HG03097 (cell line): ENCODE measurements around the gene TNFSF11.

Experiments
- ATAC-seq: cut with Tn5 transposase; IDR thresholded peaks from one replicate; pipeline ENCODE4 v1.9.1; 2021; ENCODE audit not compliant: unreplicated experiment, low FRiP score

The TNFSF11 gene

DNA sequence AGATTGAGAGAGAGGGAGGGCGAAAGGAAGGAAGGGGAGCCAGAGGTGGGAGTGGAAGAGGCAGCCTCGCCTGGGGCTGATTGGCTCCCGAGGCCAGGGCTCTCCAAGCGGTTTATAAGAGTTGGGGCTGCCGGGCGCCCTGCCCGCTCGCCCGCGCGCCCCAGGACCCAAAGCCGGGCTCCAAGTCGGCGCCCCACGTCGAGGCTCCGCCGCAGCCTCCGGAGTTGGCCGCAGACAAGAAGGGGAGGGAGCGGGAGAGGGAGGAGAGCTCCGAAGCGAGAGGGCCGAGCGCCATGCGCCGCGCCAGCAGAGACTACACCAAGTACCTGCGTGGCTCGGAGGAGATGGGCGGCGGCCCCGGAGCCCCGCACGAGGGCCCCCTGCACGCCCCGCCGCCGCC, at the start of gene TNFSF11:
TSS of gene TNFSF11 (plus strand) at position 142 of the 400 bp plus-strand sequence. CDS start at position 294, 152 bp downstream.
- ATAC-seq, result no peak

DNA sequence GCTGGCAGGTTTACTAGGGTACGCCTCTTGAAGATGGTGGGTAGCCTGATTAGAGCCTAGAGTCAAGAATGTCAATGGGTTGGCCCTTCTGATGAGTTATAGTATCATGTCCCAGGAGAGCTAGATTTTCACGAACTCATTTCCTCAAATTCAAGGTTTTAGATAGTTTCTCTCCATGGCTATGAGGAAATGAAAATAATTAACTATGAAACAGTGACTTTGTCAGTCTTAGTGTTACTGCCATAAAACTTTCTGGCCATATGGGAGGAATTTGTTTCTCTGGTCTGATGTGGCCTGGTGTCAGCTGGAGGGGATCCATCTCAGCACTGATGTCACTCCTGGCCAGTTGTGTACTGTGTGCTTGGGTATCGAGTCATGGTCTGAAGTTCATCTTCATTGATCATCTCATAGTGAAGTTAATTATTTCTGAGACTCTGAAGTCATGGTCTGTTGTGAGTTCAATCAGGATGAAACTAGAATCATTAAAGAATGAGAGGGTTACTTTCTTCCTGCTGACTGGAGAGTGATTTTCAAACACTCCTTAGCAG, 49.4 kb upstream of the TNFSF11 start:
- ATAC-seq, result peak; percentile 89

GRCh38 chr13:42525035-42525504, 48.9 kb upstream of the TNFSF11 start:
- ATAC-seq, result peak; percentile 29

- no peak for ATAC-seq
Measured at GRCh38 chr13:42526276-42526675, 47.7 kb upstream of the TNFSF11 start.

- no peak for ATAC-seq
Measured at GRCh38 chr13:42526804-42527203, 47.1 kb upstream of the TNFSF11 start.

GRCh38 chr13:42532561-42533335, 41.2 kb upstream of the TNFSF11 start:
- ATAC-seq, result peak; percentile 62

DNA sequence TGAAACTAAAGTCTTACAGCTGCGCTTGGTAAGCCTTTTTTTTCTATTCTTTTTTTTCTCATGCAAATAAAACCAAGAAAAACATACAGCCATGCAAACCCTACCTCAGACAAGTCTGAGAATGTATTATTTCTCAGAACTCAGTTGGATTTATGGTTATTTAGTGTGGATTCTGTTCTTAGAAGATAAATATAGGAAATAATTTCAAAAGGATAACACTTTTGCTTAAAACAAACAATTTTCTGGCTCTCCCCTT, 40.7 kb upstream of the TNFSF11 start:
- no peak for ATAC-seq

DNA sequence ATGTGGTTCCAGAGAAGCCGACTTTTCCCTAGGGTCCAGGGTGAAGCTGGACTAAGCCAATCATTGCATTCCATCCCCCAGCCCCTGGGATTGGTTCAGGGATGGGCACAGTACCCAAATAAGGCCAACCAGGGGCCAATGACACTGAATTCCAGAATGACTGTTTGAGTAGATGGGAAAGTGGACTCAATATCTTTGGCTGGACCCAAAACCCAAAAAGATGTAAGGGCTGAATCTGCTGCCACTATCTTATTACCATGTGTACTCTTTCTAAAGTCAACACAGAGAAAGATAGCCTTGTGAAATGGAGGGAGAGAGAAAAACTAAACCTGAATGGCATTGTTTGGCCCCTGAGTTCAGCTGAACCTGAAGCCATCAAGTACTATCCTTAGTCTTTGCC, 39.2 kb upstream of the TNFSF11 start:
- no peak for ATAC-seq

DNA sequence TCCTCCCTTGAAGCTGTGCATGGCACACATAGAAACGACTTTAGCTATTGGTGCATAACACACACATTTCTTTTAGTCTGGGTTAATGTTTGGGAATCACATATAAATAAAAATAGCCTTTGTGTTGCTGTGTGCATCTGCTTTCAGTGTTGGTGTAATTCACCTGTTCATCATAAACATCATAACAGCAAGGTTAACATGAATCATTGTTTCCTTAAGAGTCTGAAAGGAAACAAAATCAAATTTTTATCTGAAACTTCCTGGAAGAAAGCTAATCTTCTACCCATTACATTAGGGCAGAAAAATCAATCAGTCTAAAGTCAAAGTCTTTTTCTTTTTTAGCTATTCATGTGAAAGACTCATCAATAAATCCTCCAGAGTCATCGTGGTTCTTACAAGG, 35.0 kb upstream of the TNFSF11 start:
- ATAC-seq, result no peak

DNA sequence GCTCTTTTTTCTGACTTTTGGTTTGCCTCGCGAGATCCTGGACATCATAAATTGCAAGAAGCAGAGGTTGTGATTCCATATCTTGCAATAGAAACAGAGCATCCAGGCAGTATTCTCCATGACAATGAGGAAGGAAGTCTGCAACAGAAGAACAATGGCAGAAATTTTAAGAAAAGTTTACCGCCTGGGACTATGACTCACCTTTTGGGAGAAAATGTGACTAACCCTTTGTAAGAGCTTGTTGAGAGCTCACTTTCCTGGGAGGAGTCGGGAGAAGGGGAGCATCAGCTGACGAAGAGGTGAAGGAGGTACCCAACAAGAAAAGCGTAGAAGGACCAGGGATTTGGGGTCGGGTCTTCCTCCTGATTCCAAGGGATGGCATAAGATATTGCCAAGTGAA, 34.3 kb upstream of the TNFSF11 start:
- ATAC-seq, result no peak

DNA sequence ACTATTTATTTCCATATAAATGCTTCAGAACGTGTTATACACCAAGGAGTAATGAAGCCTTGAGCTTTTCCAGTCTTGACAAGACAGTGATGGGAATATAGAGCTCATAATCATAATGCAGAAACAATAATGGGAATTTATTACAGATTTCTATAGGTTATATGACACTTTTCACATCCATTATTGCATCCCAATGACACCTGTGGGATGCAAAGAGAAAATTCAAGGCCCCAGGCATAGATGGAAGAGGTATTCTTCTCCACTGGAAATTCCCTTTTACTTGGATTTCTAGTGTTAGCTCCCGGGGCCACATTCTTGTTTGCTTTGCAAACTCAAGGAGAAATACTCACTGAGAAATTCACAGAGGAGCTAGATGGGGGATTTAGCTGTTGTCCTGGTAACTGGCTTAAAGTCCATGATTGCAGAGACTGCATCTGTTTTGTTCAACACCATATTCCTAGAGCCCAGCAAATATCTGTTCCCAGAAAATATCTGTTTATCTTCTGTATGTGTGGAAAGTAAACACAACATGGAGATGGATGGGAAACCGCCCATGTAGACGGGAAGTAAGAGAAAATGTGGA, 30.6 kb upstream of the TNFSF11 start:
- no peak for ATAC-seq

DNA sequence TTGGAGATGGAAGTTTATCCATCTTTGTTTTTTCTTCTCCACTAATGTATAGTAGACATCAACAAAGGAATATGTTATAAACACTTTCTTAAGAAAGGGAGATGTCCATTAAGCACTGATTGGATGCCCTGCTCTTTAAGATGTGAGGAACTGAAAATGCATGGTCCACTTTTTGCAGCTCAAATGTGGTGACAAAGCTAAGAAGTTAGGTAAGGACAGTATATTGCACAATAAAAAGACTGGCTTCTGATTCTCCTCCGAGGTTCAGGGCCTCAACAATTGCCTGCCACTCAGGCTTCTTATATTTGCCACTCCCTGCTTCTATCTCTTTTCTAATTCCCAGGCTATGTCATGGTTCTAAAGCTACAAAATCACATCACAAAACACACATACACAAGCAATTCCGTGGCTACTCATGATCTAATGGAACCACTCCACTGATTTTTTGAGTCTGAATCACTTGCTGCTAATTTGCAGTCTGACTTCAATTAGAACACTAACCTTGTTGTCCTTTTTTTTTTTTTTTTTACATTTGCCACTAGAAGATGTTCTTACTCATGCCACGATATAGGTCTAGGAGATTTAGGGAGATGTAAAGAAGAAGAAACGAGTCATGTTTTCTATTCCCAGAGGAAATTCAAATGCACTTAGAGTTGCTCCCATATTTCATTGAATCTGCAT, 29.6 kb upstream of the TNFSF11 start:
- ATAC-seq, result no peak

- ATAC-seq, result no peak
Measured at GRCh38 chr13:42545842-42546241, 28.1 kb upstream of the TNFSF11 start.

GRCh38 chr13:42547612-42548011, 26.3 kb upstream of the TNFSF11 start:
- ATAC-seq, result no peak

DNA sequence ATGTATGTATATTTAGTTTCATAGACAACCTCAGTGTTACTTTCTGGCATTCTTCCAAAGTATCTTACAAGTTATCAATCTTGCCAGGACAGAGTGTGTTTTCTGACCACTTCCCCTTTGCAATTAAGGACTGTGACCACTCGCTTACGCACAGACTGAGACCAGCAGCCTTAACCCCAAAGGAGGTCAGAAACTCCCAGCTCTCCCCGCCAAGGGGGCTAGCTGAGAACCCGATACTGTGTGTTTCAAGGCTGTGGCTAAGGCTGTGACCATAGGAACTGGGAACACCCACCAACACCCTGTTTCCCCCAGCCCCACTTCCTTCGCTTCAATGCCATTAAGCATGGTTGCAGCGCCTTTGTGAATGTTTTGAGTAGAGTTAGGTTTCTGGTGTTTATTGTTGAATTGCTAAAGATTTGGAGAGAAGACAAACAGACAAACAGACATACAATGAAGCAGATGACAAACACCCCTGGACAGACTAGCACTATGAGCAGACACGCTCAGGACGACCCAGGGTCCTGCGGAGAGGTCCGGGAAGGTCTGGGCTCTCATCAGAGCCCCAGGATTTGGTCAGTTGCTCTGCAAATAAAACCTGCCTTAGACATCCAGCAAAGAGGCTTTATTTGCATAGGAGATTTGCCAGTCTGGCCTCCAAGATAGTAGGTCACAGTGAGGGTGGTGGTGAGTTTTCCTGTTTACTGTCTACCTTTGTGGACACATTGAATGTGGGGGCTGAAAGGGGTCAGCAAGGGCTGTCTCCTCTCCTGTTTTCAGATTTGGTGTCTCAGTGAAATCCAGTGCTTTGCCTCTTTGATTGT, 25.0 kb upstream of the TNFSF11 start:
- ATAC-seq, result peak; percentile 95

GRCh38 chr13:42549552-42549936, 24.4 kb upstream of the TNFSF11 start:
- ATAC-seq, result peak; percentile 6

DNA sequence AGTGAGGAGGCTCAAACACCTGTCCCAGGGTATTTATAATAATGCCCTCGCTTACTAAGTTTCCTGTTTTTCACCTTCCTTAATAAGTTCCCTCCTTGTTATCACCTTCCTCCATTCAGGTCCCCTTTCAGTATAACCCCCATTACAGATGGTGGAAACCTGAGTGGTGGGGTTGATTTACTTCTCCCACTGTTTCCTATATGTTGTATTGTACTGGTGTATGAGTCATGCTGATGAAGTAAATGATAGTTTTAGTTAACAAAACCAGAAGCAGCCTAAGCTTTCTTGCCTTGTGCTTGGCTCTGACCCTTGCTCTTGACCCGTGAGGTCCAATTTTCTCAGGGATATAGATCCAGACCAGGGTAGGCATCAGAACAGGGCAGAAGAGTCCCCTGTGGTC, 22.3 kb upstream of the TNFSF11 start:
- ATAC-seq, result no peak

- no peak for ATAC-seq
Measured at GRCh38 chr13:42553098-42554046, 20.6 kb upstream of the TNFSF11 start.

DNA sequence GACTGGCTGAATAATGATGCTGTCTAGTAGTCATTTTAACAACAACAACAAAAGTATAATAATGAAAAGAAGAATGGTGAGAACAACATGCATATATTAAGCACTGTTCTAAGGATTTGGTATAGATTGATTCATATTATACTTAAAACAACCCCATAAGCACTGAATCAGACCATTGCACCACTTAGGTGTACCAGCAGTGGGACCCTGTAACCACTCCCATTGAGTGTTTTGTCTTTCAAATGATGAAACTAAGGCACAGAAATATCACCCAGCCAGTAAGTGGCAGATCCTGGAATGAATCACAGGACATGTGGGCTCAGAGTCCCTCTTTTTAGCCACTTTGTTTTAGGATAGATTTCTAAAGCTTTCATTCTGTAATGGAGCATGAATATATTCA, 14.9 kb upstream of the TNFSF11 start:
- no peak for ATAC-seq
